ENCODE measurements around the gene CLCN6.

DNA sequence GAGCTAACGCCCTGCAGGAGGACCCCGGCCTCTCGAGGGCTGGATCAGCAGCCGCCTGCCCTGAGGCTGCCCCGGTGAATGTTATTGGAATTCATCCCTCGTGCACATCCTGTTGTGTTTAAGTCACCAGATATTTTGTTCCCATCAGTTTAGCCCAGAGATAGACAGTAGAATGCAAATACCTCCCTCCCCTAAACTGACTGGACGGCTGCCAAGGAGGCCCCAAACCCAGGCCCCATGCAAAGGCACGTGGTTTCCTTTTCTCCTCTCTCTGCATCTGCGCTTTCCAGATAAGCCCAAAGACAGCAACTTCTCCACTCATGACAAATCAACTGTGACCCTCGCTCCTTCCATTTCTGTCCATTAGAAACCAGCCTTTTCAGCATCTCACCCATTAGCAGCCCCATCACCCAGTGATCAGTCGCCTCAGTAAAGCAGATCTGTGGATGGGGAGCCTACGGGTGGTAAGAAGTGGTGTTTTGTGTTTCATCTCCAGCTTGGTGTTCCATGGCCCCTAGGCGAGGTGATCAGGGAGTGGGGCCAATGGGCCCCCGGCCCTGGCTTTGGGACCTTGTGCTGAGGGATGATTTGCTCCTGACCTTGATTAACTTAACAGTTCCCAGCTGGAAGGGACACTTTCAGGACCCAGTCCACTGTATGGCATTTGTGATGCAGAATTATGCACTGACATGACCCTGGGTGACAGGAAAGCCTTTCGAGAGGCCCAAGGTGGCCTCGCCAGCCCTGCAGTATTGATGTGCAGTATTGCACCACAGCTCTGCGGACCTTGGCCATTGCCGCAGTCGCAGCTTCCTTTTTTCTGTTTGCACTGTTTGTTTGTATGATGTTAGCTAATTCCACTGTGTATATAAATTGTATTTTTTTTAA is 36.4 kb downstream of the CLCN6 start:
- TF ChIP-seq, protein P1, sequence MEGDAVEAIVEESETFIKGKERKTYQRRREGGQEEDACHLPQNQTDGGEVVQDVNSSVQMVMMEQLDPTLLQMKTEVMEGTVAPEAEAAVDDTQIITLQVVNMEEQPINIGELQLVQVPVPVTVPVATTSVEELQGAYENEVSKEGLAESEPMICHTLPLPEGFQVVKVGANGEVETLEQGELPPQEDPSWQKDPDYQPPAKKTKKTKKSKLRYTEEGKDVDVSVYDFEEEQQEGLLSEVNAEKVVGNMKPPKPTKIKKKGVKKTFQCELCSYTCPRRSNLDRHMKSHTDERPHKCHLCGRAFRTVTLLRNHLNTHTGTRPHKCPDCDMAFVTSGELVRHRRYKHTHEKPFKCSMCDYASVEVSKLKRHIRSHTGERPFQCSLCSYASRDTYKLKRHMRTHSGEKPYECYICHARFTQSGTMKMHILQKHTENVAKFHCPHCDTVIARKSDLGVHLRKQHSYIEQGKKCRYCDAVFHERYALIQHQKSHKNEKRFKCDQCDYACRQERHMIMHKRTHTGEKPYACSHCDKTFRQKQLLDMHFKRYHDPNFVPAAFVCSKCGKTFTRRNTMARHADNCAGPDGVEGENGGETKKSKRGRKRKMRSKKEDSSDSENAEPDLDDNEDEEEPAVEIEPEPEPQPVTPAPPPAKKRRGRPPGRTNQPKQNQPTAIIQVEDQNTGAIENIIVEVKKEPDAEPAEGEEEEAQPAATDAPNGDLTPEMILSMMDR (conservative IDR thresholded peaks at IDR 0.05; ENCODE audit: low read depth, low read length) = no peak
- no peak for TF ChIP-seq EZH2 (IDR thresholded peaks at IDR 0.05; ENCODE audit: low read length, unreplicated experiment)

Measured in PC-3 (cell line).